NCI-H1105 (cell line): ENCODE data around the gene TMPRSS11D.

ENCODE experiments used
- DNase-seq: peaks from one replicate; lab custom pipeline; 2025; lab: John Stamatoyannopoulos, UW

TMPRSS11D gene

DNA sequence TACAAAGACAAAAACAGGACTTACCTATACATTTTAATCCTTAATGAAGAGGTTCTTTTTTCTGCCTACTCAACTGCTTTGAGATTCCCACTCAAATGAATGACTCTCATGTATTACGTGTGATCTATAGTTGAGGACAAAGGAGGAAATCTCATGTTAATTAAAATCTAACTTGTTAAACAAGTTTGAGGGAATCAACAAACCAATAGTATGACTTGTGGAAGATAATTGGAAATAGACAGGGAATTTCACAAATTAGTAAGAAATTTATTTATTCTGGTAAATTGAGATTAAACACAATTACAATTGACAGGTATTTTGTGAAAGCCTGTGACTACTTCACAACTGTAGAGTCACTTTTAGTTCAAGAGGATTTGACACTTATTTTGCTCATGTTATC is at the start of gene TMPRSS11D:
TMPRSS11D (minus strand) TSS at position 101 of the 400 bp plus-strand sequence; CDS start at position 32, 69 bp downstream.
- no peak for DNase-seq

DNA sequence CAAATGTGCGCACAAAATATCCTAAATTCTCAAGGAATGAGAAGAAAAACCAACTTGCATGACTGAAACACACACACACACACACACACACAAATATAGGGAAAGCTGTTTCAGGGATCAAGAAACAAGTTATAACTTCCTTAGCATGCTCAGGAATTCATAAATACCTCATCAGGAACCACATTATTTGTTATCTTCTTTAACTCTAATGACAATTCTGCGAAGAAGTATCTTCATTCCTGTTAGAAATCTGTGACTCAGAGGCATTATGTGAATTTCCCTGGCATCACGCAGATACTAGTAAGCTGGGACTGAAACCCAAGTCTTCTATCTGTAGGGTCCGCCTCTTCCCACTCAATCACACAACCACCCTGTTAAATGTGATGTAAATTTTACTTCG is 49.2 kb upstream of the TMPRSS11D start:
- no peak for DNase-seq

DNA sequence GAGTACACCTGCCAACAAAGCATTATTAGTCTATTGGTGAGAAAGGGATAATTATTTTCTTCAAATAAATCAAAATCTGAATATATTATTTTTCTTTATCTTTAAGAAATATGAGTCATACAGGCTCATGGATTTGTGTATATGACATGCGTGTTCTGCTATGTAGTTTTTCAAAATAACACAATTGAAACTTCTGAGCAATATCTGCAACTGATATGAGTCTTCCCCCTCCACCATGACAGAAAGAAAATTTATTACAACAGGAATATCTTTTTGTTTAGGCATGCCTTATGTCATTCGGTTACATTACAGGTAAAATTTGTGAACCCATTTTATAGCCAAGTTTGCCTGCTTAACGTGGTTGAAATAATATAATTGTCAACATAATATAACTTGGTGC is 47.5 kb upstream of the TMPRSS11D start:
- no peak for DNase-seq

DNA sequence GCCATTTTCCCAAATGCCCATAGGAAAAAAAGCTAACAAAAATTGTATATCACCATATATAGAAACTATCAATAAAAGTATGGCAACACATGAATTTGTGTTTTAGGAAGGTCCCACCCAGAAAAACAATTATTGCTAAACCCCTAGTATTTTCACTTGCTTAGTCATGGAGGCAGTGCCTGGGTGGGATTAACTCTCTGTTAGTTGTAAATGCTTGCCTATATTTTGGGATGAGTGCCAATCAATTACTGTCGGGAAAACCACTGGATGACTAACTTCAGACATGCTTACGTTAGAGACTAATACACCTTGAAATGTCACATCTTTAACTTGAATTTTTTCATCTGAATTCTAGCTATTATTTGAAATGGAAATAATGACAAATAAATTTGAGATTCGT is 45.6 kb upstream of the TMPRSS11D start:
- no peak for DNase-seq

- no peak for DNase-seq
Measured at GRCh38 chr4:67928546-67928945, 44.7 kb upstream of the TMPRSS11D start.

DNA sequence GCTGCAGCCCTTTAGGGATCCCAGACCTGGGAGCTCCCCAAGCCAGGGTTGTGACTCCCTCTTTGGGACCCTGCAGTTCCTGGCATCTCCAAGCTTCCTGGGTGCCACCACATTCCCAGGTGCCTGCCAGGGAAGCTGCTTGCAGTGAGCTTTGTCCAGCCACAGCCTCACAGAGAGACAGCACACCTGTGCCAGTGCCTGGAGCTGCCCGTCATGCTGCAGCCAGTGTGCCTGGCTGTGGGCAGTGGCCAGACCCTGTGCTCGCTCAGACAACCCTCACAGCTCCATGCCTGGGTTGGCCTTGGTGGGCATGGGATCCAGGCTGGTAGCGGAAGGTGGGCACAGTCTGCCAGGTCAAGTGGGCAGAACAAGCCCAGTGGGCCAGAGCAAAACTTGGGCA is 43.4 kb upstream of the TMPRSS11D start:
- DNase-seq = no peak

DNA sequence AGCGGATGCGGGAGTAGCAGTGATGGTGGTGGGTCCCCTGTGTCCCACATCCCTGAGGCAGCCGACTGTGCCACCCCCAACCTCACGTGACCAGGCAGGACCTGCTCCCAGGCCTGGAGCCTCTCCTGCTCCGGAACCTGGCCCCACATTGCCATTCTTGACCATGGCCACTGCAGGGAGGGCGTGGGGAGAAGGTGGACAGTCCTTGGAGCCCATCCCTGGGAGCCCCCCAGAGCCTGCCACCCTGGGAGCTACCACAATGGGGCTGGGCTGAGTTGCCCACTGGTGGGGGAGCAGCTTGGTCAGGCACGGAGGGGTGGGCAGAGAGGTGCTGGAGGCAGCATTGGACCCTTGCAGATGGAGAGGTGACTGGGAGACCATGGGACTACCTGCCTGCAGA is 42.7 kb upstream of the TMPRSS11D start:
- no peak for DNase-seq

GRCh38 chr4:67922697-67923096 is 38.9 kb upstream of the TMPRSS11D start:
- DNase-seq = no peak

DNA sequence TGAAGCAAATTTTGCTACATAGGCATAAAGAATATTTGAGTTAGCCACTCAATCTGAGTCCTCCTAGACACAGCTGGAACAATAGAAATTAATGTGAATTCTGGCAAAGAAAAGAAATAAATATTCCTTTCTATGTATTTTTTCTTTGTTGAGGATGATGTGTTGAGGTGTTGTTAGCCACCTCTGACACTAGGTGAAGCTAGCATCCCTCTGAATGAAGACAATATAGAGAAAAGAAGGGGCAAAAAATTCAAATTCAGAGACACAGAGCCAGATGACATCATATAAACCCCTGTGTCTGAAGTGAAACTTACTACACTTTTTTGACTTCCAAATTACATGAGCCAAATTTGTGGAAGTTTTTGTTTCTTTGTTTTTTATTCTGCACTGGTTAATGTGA is 34.6 kb upstream of the TMPRSS11D start:
- no peak for DNase-seq

DNA sequence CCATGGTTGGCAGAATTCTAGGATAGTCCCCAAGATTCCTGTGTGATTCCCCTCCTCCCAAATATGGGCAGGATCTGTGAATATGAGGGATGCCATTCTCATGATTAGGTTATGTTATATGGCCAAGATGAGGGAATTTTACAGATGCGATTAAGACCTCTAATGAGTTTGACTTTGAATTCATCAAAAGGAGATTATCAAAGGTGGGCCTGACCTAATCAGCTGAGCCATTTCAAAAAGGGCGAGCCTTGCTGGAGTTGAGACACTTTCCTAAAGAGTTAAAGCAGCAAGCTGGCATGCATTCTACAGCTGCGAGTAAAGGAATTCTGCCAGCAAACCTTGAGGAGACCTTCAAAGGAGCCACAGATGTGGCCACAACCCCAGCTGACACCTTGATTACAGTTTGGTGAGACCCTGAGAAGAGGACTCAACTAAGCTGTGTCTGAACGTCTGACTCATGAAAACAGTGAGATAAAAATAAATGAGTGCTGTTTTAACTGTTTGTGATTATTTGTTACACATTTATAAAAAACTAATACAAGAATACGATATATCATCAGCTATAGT is 31.7 kb upstream of the TMPRSS11D start:
- DNase-seq = no peak

- no peak for DNase-seq
Measured at GRCh38 chr4:67912080-67912479, 28.3 kb upstream of the TMPRSS11D start.

DNA sequence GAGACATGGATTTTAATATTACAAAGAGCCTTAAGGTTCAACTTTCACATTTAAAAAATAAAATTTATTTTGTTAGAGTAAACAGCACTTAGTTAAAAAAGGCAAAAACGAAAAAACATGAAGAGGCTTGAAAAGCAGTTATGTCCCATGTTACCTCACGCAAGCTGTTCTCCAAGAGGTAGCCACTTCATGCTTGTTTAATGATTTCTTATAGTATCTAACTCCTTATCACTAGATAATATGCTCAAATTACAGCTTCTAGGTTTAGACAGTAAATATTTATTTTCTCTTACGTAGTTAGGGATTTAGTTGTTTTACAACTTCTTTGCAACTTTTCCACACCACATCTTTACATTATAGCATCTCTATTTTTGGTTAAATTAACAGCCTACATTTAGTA is 27.8 kb upstream of the TMPRSS11D start:
- DNase-seq = no peak

- DNase-seq = no peak
Measured at GRCh38 chr4:67911141-67911540, 27.3 kb upstream of the TMPRSS11D start.

- DNase-seq = no peak
Measured at GRCh38 chr4:67910585-67910905, 26.7 kb upstream of the TMPRSS11D start.

- DNase-seq = no peak
Measured at GRCh38 chr4:67909905-67910584, 26.2 kb upstream of the TMPRSS11D start.

GRCh38 chr4:67907650-67908049 is 23.8 kb upstream of the TMPRSS11D start:
- no peak for DNase-seq

GRCh38 chr4:67899096-67899495 is 15.3 kb upstream of the TMPRSS11D start:
- DNase-seq = no peak

GRCh38 chr4:67897686-67898085 is 13.9 kb upstream of the TMPRSS11D start:
- no peak for DNase-seq

DNA sequence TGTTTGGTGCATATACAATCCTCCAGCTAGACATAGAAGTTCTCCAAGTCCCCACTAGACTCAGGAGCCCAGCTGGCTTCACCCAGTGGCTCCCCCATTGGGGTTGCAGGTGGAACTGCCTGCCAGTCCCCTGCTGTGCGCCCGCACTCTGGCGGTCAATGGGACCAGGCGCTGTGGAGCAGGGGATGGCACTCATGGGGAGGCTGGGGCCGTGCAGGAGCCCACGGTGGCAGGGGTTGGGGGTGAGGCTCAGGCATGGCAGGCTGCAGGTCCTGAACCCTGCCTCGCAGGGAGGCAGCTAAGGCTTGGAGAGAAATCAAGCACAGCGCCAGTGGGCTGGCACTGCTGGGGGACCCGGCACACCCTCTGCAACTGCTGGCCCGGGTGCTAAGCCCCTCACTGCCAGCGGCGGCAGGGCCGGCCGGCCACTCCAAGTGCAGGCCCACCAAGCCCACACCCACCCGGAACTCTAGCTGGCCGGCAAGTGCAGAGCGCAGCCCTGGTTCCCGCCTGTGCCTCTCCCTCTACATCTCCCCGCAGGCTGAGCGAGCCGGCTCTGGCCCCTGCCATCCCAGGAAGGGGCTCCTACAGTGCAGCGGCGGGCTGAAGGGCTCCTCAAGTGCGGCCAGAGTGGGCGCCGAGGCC is 12.7 kb upstream of the TMPRSS11D start:
- no peak for DNase-seq

GRCh38 chr4:67894659-67895058 is 10.9 kb upstream of the TMPRSS11D start:
- no peak for DNase-seq

DNA sequence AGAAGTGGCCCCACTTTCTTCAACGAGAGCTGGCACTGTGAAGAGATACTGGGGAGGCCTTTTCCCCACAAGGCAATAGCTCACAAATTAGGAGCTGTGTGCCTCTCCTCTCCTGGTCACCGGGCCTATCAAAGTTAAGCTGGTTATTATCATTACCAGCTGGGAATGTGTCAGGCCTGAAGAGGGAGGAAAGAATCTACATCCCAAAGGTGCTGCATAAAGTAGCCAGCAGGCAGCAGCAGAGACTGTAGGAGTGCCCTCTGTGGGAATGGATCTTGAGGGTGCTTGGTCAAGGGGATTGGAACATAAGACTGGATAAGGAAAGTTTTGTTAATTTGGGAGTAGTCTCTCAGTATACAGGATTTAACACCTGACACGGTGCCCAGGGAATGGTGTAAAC is 9.1 kb upstream of the TMPRSS11D start:
- no peak for DNase-seq

- DNase-seq = no peak
Measured at GRCh38 chr4:67892253-67892652, 8.5 kb upstream of the TMPRSS11D start.

DNA sequence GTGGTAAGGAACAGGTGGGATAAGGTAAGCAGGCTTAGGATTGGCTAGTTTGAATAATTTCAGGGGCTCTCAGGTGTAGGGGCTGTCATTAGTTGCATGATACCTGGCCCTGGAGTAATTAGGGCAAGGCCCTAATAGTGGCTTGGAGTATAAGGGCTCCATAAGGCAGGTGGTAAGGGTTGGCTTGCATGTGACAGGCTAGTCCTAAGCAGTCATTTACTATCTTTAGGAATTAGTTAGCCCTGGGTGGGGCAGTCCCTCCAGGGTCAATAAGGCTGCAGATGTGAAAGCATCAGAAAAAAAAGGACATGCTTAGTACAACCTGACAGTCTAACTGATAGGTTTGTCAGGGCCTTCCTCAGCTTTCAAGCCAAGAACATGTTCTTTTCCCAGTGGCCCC is 7.8 kb upstream of the TMPRSS11D start:
- DNase-seq = no peak

DNA sequence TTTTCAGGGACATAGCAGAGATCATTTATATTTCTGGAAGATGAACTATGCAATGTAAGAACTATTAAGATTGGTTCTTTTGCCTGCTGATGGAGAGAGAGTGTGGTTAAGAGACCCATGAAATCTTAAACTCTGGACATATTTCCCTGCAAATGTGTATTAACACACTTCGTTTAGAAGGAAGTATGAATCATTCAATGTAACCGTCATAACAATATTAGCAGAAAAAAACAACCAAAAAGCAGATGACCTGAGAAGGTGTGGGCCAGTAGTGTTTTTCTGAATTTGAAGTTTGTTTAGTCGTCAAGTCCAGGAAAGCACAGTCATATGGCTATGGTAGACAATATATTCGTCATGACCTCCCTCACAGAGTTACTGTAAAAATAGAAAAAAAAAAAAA is 2.5 kb upstream of the TMPRSS11D start:
- no peak for DNase-seq
